Natural killer cell treated with Interleukin-12 subunit alpha and Interleukin-12 subunit beta and Interleukin-15 and Interleukin-18, amount 100 ng/mL, for 72 hours (primary cell): Measurements from ENCODE around the gene GNAQ. TPM values are rescaled to one million over a fixed set of nuclear protein-coding genes. Genes with fewer than 3 reads are reported as not detected.

ENCODE experiments used
- ATAC-seq, 2 donors: fragments of 150-1000 bp; cut with Tn5 transposase in 1 of 2; sonication (Bioruptor Pico), chemical (Tn5 transposase) in 1 of 2; 2 replicates each; pipeline ENCODE4 v1.10.0; 2021
- DNase-seq: peaks from one replicate; pipeline ENCODE4 v3.0.0; 2022; ENCODE audit warnings: low spot score
- H3K27ac Mint-ChIP-seq, 2 donors: 1 replicate in 1 of 2; 2 replicates in 1 of 2; pipeline ENCODE4 v1.8.0; 2022; ENCODE audit warnings: mixed read lengths in 2 of 2, mild to moderate bottlenecking in 1 of 2, moderate library complexity in 1 of 2
- H3K27me3 Mint-ChIP-seq, 2 donors: 1 replicate in 1 of 2; 2 replicates in 1 of 2; pipeline ENCODE4 v1.8.0; 2022; ENCODE audit warnings: mixed read lengths in 2 of 2
- H3K36me3 Mint-ChIP-seq: one replicate; pipeline ENCODE4 v1.8.0; 2022; ENCODE audit warnings: mixed read lengths
- H3K4me1 Mint-ChIP-seq, 2 donors: 1 replicate in 1 of 2; 2 replicates in 1 of 2; pipeline ENCODE4 v1.8.0; 2022; ENCODE audit warnings: low read depth in 2 of 2, mixed read lengths in 2 of 2, mild to moderate bottlenecking in 1 of 2
- H3K4me3 Mint-ChIP-seq: one replicate; pipeline ENCODE4 v1.8.0; 2022; ENCODE audit warnings: mixed read lengths
- H3K9me3 Mint-ChIP-seq: 2 replicates; pipeline ENCODE4 v1.8.0; 2022; ENCODE audit warnings: mixed read lengths
- total RNA-seq, 2 donors: library from RNA; stranded (reverse); gene quantifications; one replicate each; pipeline ENCODE4 v1.2.3, GENCODE V29; 2022

The GNAQ gene
- total RNA-seq, 2 donors from 2014 or later, result 21.1 to 39.4 TPM

GRCh38 chr9:78004478-78005229, 27.0 kb downstream of the GNAQ start:
- H3K4me1 Mint-ChIP-seq, result peaks cover 21 to 25% of the 10 kb centered on the region in 2 donors
- no peak overlapping the region for H3K4me3 Mint-ChIP-seq
- no peaks in the 10 kb centered on the region for H3K36me3 Mint-ChIP-seq
- no peak for ATAC-seq
- H3K9me3 Mint-ChIP-seq, result no peaks in the 10 kb centered on the region
- H3K27ac Mint-ChIP-seq, result no peak overlapping the region
- H3K27me3 Mint-ChIP-seq, result no peaks in the 10 kb centered on the region
- no peak for DNase-seq

- no peaks in the 10 kb centered on the region for H3K9me3 Mint-ChIP-seq
- H3K36me3 Mint-ChIP-seq, result no peaks in the 10 kb centered on the region
Observed at GRCh38 chr9:78003730-78004129, 27.9 kb downstream of the GNAQ start.

GRCh38 chr9:78001946-78002731, 29.5 kb downstream of the GNAQ start:
- Mint-ChIP-seq H3K27ac (peak overlapping the region in 1 of 2 donors; percentile 27), H3K27me3 (no peaks in the 10 kb centered on the region), H3K36me3 (no peaks in the 10 kb centered on the region), H3K4me3 (no peak overlapping the region), H3K9me3 (no peaks in the 10 kb centered on the region), H3K4me1 (peaks cover 7 to 23% of the 10 kb centered on the region in 2 donors)
- ATAC-seq, result no peak
- DNase-seq, result no peak

More at GRCh38 chr9:78003730-78004129, 27.9 kb downstream of the GNAQ start:
- Mint-ChIP-seq H3K4me3 (no peak overlapping the region), H3K27ac (no peak overlapping the region), H3K27me3 (no peaks in the 10 kb centered on the region), H3K4me1 (peaks cover 12 to 18% of the 10 kb centered on the region in 2 donors)
- no peak for ATAC-seq
- no peak for DNase-seq

- no peaks in the 10 kb centered on the region for H3K9me3 Mint-ChIP-seq
- no peaks in the 10 kb centered on the region for H3K36me3 Mint-ChIP-seq
- H3K4me1 Mint-ChIP-seq, result peaks cover 7 to 22% of the 10 kb centered on the region in 2 donors
- H3K27me3 Mint-ChIP-seq, result no peaks in the 10 kb centered on the region
- no peak for ATAC-seq
- H3K4me3 Mint-ChIP-seq, result no peak overlapping the region
- DNase-seq, result no peak
- H3K27ac Mint-ChIP-seq, result no peak overlapping the region
Observed at GRCh38 chr9:78000221-78000620, 31.4 kb downstream of the GNAQ start.

GRCh38 chr9:77999231-77999631, 32.4 kb downstream of the GNAQ start:
- Mint-ChIP-seq H3K4me3 (no peak overlapping the region), H3K4me1 (peaks cover under 1 to 18% of the 10 kb centered on the region in 2 donors), H3K27me3 (no peaks in the 10 kb centered on the region), H3K9me3 (no peaks in the 10 kb centered on the region), H3K36me3 (no peaks in the 10 kb centered on the region), H3K27ac (no peak overlapping the region)
- ATAC-seq, result no peak
- no peak for DNase-seq

GRCh38 chr9:77997611-77998284, 33.9 kb downstream of the GNAQ start:
- no peak for ATAC-seq
- Mint-ChIP-seq H3K27ac (no peak overlapping the region), H3K4me3 (no peak overlapping the region)

GRCh38 chr9:77996696-77997095, 34.9 kb downstream of the GNAQ start:
- no peak overlapping the region for H3K4me3 Mint-ChIP-seq
- no peaks in the 10 kb centered on the region for H3K36me3 Mint-ChIP-seq
- no peak for ATAC-seq
- no peaks in the 10 kb centered on the region for H3K27me3 Mint-ChIP-seq
- peaks cover 5 to 16% of the 10 kb centered on the region in 2 donors for H3K4me1 Mint-ChIP-seq
- H3K27ac Mint-ChIP-seq, result no peak overlapping the region
- H3K9me3 Mint-ChIP-seq, result no peaks in the 10 kb centered on the region
- no peak for DNase-seq

More at GRCh38 chr9:77997611-77998284, 33.9 kb downstream of the GNAQ start:
- no peak for DNase-seq
- Mint-ChIP-seq H3K36me3 (no peaks in the 10 kb centered on the region), H3K4me1 (peaks cover 0 to 17% of the 10 kb centered on the region in 2 donors), H3K27me3 (no peaks in the 10 kb centered on the region), H3K9me3 (no peaks in the 10 kb centered on the region)

- Mint-ChIP-seq H3K27me3 (no peaks in the 10 kb centered on the region), H3K4me3 (no peak overlapping the region), H3K4me1 (peaks cover 28 to 31% of the 10 kb centered on the region in 2 donors), H3K9me3 (no peaks in the 10 kb centered on the region), H3K27ac (no peak overlapping the region), H3K36me3 (no peaks in the 10 kb centered on the region)
- DNase-seq, result no peak
- ATAC-seq, result no peak
Observed at GRCh38 chr9:77991191-77991590, 40.4 kb downstream of the GNAQ start.

GRCh38 chr9:77989909-77990308, 41.7 kb downstream of the GNAQ start:
- Mint-ChIP-seq H3K36me3 (no peaks in the 10 kb centered on the region), H3K4me1 (peaks cover 31% of the 10 kb centered on the region in 2 donors), H3K4me3 (no peak overlapping the region), H3K9me3 (no peaks in the 10 kb centered on the region), H3K27me3 (no peaks in the 10 kb centered on the region), H3K27ac (no peak overlapping the region)
- ATAC-seq (no peak), DNase-seq (no peak)

GRCh38 chr9:77989458-77989857, 42.2 kb downstream of the GNAQ start:
- H3K27me3 Mint-ChIP-seq, result no peaks in the 10 kb centered on the region
- H3K9me3 Mint-ChIP-seq, result no peaks in the 10 kb centered on the region
- no peak overlapping the region for H3K27ac Mint-ChIP-seq
- no peaks in the 10 kb centered on the region for H3K36me3 Mint-ChIP-seq
- ATAC-seq, result no peak
- peaks cover 31% of the 10 kb centered on the region in 2 donors for H3K4me1 Mint-ChIP-seq
- no peak overlapping the region for H3K4me3 Mint-ChIP-seq
- DNase-seq, result no peak

- Mint-ChIP-seq H3K4me1 (peaks cover 32% of the 10 kb centered on the region in 2 donors), H3K4me3 (no peak overlapping the region), H3K36me3 (no peaks in the 10 kb centered on the region), H3K27me3 (no peaks in the 10 kb centered on the region), H3K9me3 (no peaks in the 10 kb centered on the region), H3K27ac (no peak overlapping the region)
- DNase-seq, result no peak
- no peak for ATAC-seq
Observed at GRCh38 chr9:77988630-77989029, 43.0 kb downstream of the GNAQ start.

- no peak for ATAC-seq
- H3K27me3 Mint-ChIP-seq, result no peaks in the 10 kb centered on the region
- DNase-seq, result no peak
- no peak overlapping the region for H3K4me3 Mint-ChIP-seq
- H3K4me1 Mint-ChIP-seq, result peaks cover 36 to 38% of the 10 kb centered on the region in 2 donors
- no peaks in the 10 kb centered on the region for H3K36me3 Mint-ChIP-seq
- H3K27ac Mint-ChIP-seq, result no peak overlapping the region
- H3K9me3 Mint-ChIP-seq, result no peaks in the 10 kb centered on the region
Observed at GRCh38 chr9:77987880-77988525, 43.6 kb downstream of the GNAQ start.

- Mint-ChIP-seq H3K4me3 (no peak overlapping the region), H3K4me1 (peaks cover 36 to 39% of the 10 kb centered on the region in 2 donors), H3K27me3 (no peaks in the 10 kb centered on the region), H3K9me3 (no peaks in the 10 kb centered on the region), H3K27ac (no peak overlapping the region), H3K36me3 (no peaks in the 10 kb centered on the region)
- ATAC-seq, result peak in 1 of 2 donors; percentile 53
- DNase-seq, result no peak
Observed at GRCh38 chr9:77987081-77987656, 44.4 kb downstream of the GNAQ start.
